Activated gamma-delta T cell (primary cell): ENCODE data around the gene POTEB2.
"Not testable (repeated sequence)": the region's sequence is repeated elsewhere in the genome, so short reads cannot be mapped to it uniquely, and the experiment has no call there.

ENCODE experiments used
- DNase-seq: peaks from one replicate; lab custom pipeline; 2025; lab: John Stamatoyannopoulos, UW
- total RNA-seq, 2 donors: gene quantifications; one replicate each; lab custom pipeline; 2026; lab: John Stamatoyannopoulos, UW

The POTEB2 gene
- total RNA-seq = 0 reads per million in 2 donors

DNA sequence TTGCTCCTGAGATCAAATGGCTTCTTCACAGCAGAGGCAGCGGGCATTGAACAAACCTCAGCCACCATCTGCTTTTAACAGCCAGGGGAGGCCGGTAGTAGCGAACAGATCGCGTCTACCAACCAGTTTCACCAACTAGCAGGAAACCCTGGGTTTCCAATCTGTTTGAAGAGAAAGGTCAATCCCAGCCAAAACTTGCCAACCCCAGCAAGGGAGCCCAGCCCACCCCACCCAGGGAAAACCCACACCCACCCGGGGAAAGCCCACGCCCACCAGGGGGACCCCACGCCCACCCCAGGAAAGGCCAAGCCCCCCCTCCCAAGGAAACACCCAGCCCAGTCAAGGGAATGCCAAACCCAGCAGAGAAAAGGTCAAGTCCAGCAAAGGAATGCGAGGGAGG, at the start of gene POTEB2:
Gene POTEB2, minus strand, starts transcription at position 101 of the 400 bp plus-strand sequence. Its CDS starts 33 bp downstream, at position 68.
- not testable (repeated sequence) for DNase-seq

DNA sequence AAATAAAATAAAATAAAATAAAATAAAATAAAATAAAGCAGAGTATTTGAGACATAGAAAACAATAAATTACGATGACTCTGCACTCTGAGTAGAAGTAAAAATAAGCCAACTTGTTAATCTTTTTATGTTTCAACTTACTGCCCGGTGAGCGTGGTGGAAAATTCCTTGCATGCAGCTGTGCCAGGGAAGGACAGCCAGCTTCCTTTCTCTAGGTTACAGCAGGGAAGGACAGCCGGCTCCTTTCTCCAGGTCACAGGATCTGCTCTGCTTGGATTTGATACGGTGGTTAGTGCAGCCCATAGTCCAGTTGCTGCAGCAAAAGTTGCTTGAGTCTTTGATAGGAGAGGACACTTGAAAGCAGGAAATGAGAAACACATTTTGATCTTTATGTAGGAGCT, 13.8 kb upstream of the POTEB2 start:
- DNase-seq = not testable (repeated sequence)

DNA sequence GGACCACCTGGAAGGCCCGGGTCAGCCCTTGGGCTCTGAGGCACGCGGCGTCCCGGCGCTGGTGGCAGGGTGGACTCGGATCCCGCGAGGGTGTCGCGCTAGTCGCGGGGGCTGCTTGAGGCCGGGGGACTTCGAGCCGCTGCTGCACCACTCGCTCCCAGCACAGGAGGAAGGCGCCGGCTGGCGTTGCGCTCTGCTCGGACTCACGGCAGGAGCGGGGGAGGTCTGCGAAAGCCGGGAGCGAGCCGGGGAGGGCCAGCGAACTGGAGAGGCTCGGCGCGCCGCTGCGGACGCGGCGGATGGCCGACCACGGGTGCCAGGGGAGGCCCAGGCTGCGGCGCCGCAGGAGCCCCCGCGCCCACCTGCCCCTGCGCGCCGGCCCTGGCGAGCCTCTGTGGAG, 12.3 kb upstream of the POTEB2 start:
- DNase-seq = not testable (repeated sequence)

DNA sequence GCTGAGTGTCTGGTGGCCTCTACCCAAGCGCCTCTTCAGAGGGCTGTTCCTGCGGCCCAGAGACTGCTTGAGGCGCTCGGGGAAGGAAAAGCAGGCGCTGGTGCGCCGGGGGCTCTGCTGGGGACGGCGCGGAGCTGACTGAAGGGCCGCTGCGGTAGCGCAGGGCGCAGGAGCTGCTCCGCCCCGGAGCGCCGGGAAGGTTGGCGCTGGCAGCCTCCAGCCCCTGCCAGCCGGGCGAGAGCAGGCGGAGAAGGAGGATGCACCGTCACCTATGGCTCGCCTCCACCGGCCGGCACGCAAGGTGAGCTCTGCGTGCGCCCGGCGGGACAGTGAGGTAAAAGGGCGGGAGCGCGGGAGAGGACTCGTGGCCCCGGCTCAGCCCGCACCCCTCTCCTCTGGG, 11.7 kb upstream of the POTEB2 start:
- DNase-seq = not testable (repeated sequence)
